ENCODE data around the gene SMO. TPM values are rescaled to one million over a fixed set of nuclear protein-coding genes. Genes with fewer than 3 reads are reported as not detected.
A peak's percentile ranks its signal among the peaks of the same experiment; 100 is the strongest.

SMO gene
- total and polyA plus RNA-seq, 2 donors from 2014 or later: 13.2 to 20.8 TPM

DNA sequence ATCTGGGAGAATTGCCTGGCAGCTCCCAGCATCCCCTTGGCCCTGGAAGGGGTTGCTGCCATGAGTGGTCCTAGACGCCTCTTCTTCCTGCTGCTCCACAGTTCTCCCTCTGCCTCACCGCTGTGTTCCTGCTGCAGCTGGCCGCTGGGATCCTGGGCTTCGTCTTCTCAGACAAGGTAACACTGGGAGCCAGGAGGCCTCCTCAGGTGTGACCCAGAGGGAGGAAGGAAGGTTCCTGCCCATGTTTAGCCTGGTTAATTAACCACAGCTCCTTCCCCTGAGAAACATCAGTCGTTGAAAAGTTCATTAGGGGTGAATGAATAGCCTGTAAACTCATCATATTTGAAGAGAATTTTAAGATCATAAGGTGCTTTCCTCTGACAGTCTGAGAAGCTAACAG lies 25.7 kb upstream of the SMO start:
- FAIRE-seq: no peak
- no peak overlapping the region for H3K4me3 ChIP-seq (ENCODE audit: low read length in 3 of 3)
- H3K36me3 ChIP-seq (ENCODE audit: control insufficient read depth in 2 of 3, insufficient read depth in 3 of 3, low read length in 3 of 3): peaks cover 0 to 27% (median 6%) of the 10 kb centered on the region in 3 donors
- H3K27ac ChIP-seq (ENCODE audit: low read depth in 2 of 2, low read length in 2 of 2): peak overlapping the region in 1 of 2 donors; percentile 22
- no peaks in the 10 kb centered on the region for H3K27me3 ChIP-seq (ENCODE audit: control insufficient read depth, insufficient read depth, low read length)
- H3K4me1 ChIP-seq (ENCODE audit: control insufficient read depth in 2 of 3, insufficient read depth in 2 of 3, low read depth in 1 of 3, low read length in 3 of 3): peaks cover 0 to 15% (median 13%) of the 10 kb centered on the region in 3 donors
- no peak overlapping the region for H3K9ac ChIP-seq (ENCODE audit: low read length in 3 of 3)
- DNase-seq: no peak
- TF ChIP-seq, protein P1, sequence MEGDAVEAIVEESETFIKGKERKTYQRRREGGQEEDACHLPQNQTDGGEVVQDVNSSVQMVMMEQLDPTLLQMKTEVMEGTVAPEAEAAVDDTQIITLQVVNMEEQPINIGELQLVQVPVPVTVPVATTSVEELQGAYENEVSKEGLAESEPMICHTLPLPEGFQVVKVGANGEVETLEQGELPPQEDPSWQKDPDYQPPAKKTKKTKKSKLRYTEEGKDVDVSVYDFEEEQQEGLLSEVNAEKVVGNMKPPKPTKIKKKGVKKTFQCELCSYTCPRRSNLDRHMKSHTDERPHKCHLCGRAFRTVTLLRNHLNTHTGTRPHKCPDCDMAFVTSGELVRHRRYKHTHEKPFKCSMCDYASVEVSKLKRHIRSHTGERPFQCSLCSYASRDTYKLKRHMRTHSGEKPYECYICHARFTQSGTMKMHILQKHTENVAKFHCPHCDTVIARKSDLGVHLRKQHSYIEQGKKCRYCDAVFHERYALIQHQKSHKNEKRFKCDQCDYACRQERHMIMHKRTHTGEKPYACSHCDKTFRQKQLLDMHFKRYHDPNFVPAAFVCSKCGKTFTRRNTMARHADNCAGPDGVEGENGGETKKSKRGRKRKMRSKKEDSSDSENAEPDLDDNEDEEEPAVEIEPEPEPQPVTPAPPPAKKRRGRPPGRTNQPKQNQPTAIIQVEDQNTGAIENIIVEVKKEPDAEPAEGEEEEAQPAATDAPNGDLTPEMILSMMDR (IDR thresholded peaks at IDR 0.05; ENCODE audit: borderline replicate concordance, extremely low read depth, insufficient read depth): no peak
- H3K9me3 ChIP-seq (ENCODE audit: control insufficient read depth in 2 of 3, insufficient read depth in 1 of 3, low read length in 3 of 3): no peaks in the 10 kb centered on the region
- intact Hi-C loops (cut with DNase I): no loop called here

DNA sequence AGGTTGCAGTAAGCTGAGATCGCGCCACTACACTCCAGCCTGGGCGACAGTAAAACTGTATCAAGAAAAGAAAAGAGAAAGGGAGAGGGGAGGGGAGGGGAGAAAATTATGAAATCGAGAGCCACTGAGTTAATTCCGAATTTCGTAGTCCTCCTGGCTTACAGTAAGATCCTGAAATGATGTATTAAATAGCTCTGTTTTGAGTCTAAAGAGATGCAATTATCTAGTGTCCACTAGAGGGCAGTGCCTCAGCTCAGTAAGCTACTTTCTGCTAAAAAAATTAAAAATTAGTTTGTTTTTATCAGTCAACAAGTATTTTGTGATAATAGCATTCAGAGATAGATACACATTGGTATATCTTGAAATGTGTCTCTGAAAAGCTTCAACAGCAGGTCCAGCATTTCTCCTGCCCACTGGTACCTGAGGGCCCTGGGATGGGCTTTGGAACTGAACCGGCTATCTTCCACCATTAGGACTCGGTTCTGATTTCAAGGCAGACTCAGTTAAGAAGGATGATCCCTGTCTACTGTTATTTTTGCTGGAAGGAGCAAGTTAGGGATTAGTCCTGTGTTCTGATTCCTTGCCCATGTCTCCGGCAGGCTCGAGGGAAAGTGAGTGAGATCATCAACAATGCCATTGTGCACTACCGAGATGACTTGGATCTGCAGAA lies 24.4 kb upstream of the SMO start:
- FAIRE-seq (no peak), DNase-seq (peak in 2 of 5 donors; percentile 63 to 76)
- Histone ChIP-seq H3K9me3 (ENCODE audit: control insufficient read depth in 2 of 3, insufficient read depth in 1 of 3, low read length in 3 of 3) (no peaks in the 10 kb centered on the region), H3K9ac (ENCODE audit: low read length in 3 of 3) (no peak overlapping the region), H3K27ac (ENCODE audit: low read depth in 2 of 2, low read length in 2 of 2) (no peak overlapping the region), H3K4me1 (ENCODE audit: control insufficient read depth in 2 of 3, insufficient read depth in 2 of 3, low read depth in 1 of 3, low read length in 3 of 3) (peaks cover 0 to 19% (median 13%) of the 10 kb centered on the region in 3 donors), H3K36me3 (ENCODE audit: control insufficient read depth in 2 of 3, insufficient read depth in 3 of 3, low read length in 3 of 3) (peaks cover 0 to 36% (median 6%) of the 10 kb centered on the region in 3 donors), H3K27me3 (ENCODE audit: control insufficient read depth, insufficient read depth, low read length) (no peaks in the 10 kb centered on the region), H3K4me3 (ENCODE audit: low read length in 3 of 3) (no peak overlapping the region)
- intact Hi-C loops (cut with DNase I): no loop called here
- TF ChIP-seq, protein P1 (IDR thresholded peaks at IDR 0.05; ENCODE audit: borderline replicate concordance, extremely low read depth, insufficient read depth): peak; percentile 71

DNA sequence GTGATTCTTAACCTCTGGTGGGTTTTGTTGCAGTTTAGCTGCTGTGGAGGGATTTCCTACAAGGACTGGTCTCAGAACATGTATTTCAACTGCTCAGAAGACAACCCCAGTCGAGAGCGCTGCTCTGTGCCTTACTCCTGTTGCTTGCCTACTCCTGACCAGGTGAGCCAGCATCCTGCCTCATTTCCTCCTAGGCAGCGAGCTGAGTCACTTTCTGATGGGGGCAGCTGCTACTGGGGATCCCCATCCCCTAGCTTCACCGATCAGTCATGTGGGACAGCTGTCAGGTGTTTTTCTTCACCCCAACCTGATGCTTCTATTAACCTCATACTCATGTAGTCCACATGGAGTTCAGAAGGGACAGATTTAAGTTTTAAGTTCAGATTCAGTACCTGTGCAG lies 21.7 kb upstream of the SMO start:
- Histone ChIP-seq H3K27me3 (ENCODE audit: control insufficient read depth, insufficient read depth, low read length) (no peaks in the 10 kb centered on the region), H3K36me3 (ENCODE audit: control insufficient read depth in 2 of 3, insufficient read depth in 3 of 3, low read length in 3 of 3) (peaks cover 0 to 36% (median 6%) of the 10 kb centered on the region in 3 donors), H3K4me3 (ENCODE audit: low read length in 3 of 3) (no peak overlapping the region), H3K4me1 (ENCODE audit: control insufficient read depth in 2 of 3, insufficient read depth in 2 of 3, low read depth in 1 of 3, low read length in 3 of 3) (peaks cover 3 to 13% (median 6%) of the 10 kb centered on the region in 3 donors), H3K27ac (ENCODE audit: low read depth in 2 of 2, low read length in 2 of 2) (no peak overlapping the region), H3K9me3 (ENCODE audit: control insufficient read depth in 2 of 3, insufficient read depth in 1 of 3, low read length in 3 of 3) (no peaks in the 10 kb centered on the region), H3K9ac (ENCODE audit: low read length in 3 of 3) (no peak overlapping the region)
- FAIRE-seq (no peak), DNase-seq (no peak)
- TF ChIP-seq, protein P1 (IDR thresholded peaks at IDR 0.05; ENCODE audit: borderline replicate concordance, extremely low read depth, insufficient read depth): no peak
- intact Hi-C loops (cut with DNase I): no loop called here

Measured in kidney (tissue), 14 donors.